Uterus (tissue), 4 donors: ENCODE measurements around the gene ARSI. TPM values are rescaled to one million over a fixed set of nuclear protein-coding genes. Genes with fewer than 3 reads are reported as not detected.

Experiments used
- DNase-seq, 2 donors: peaks; one replicate each; pipeline ENCODE4 v3.0.0-alpha.2; 2019 to 2020
- H3K27ac ChIP-seq, 2 donors: fragments of 200-600 bp; sonication (generic); 1 replicate in 1 of 2; 2 replicates in 1 of 2; pipeline ENCODE4 v1.5.1; 2016 to 2018
- H3K27me3 ChIP-seq, 2 donors: fragments of 200-600 bp; sonication (generic); one replicate each; pipeline ENCODE4 v1.5.1; 2018 to 2019; ENCODE audit warnings: control low read depth in 1 of 2
- H3K36me3 ChIP-seq, 2 donors: fragments of 200-600 bp; sonication (generic); one replicate each; pipeline ENCODE4 v1.5.1; 2019; ENCODE audit warnings: control low read depth in 1 of 2
- H3K4me1 ChIP-seq, 2 donors: fragments of 200-600 bp; sonication (generic); one replicate each; pipeline ENCODE4 v1.5.1; 2018 to 2019; ENCODE audit warnings: control low read depth in 1 of 2
- H3K4me3 ChIP-seq, 2 donors: fragments of 200-600 bp; sonication (generic); 1 replicate in 1 of 2; 2 replicates in 1 of 2; pipeline ENCODE4 v1.5.1; 2018 to 2019; ENCODE audit warnings: mild to moderate bottlenecking in 1 of 2
- H3K9me3 ChIP-seq, 2 donors: fragments of 200-600 bp; sonication (generic); one replicate each; pipeline ENCODE4 v1.5.1; 2019; ENCODE audit warnings: control low read depth in 1 of 2
- CTCF ChIP-seq, 4 experiments: fragments of 200-600 bp in 2 of 4; fragments of 450-650 bp in 2 of 4; sonication (generic) in 2 of 4; IDR thresholded peaks; one replicate each; pipeline ENCODE4 v1.5.1; 2016 to 2019; ENCODE audit warnings: antibody characterized with exemption in 4 of 4, mild to moderate bottlenecking in 2 of 4, moderate library complexity in 1 of 4
- POLR2A ChIP-seq, 2 donors: fragments of 450-650 bp; IDR thresholded peaks; one replicate each; pipeline ENCODE4 v1.6.1; 2016; ENCODE audit warnings: antibody characterized with exemption in 2 of 2, mild to moderate bottlenecking in 1 of 2, moderate library complexity in 1 of 2
- intact Hi-C: fragments of 100-400 bp; cut with DNase I; formaldehyde crosslinking; loops from one replicate; pipeline ENCODE4 v1.15.1; 2023; ENCODE audit warnings: low total_unique reads
- total RNA-seq, 4 donors: library from RNA; depleted of rRNA in 3 of 4; stranded (reverse); fragments of >200 nt in 3 of 4; gene quantifications; one replicate each; pipeline versions ENCODE4 v1.1.0 to v1.2.4, GENCODE V29; 2014 to 2023
- donor health status: DM: yes; HTN: yes; CAD: no.

The ARSI gene
- total RNA-seq, 4 donors from 2014 or later, result 4.3 to 15.1 (median 5.7) TPM

GRCh38 chr5:150246429-150246828, 56.3 kb downstream of the ARSI start:
- Histone ChIP-seq H3K27ac (no peak overlapping the region), H3K27me3 (no peaks in the 10 kb centered on the region), H3K9me3 (no peaks in the 10 kb centered on the region), H3K4me3 (no peak overlapping the region), H3K36me3 (no peaks in the 10 kb centered on the region), H3K4me1 (peaks cover 0 to 17% of the 10 kb centered on the region in 2 donors)
- intact Hi-C loops, result no loop called here
- DNase-seq, result no peak
- TF ChIP-seq POLR2A (IDR thresholded peaks at IDR 0.05), result no peak
- TF ChIP-seq CTCF (IDR thresholded peaks at IDR 0.05), result no peak

Other genes starting within 250 kb of the ARSI start
- 10 to 100 TPM in 3 of 4 donors, 1 to 10 TPM in 1; 1.0 to 42.9 (median 22.8) TPM for gene CSF1R, start 216.4 kb downstream of the ARSI start, total RNA-seq
- 100 to 1,000 TPM in 3 of 4 donors, 10 to 100 TPM in 1; 60.2 to 378 (median 235) TPM for gene PDGFRB, start 147.1 kb downstream of the ARSI start, total RNA-seq
- under 1 TPM; 0.29 to 0.77 (median 0.38) TPM for gene CDX1, start 136.1 kb downstream of the ARSI start, total RNA-seq
- not detected for gene SLC6A7, start 112.8 kb downstream of the ARSI start, total RNA-seq
- 10 to 100 TPM in 1 of 4 donors, 1 to 10 TPM in 2, under 1 TPM in 1; under 0.01 to 23.7 (median 4.3) TPM for gene CAMK2A, start 13.1 kb downstream of the ARSI start, total RNA-seq
- gene TCOF1, start 54.8 kb upstream of the ARSI start, total RNA-seq, result 10 to 100 TPM in 3 of 4 donors, 1 to 10 TPM in 1; 9.4 to 40.0 (median 20.1) TPM
- gene CD74, start 110.0 kb upstream of the ARSI start, total RNA-seq, result 1,000 to 10,000 TPM in 1 of 4 donors, 100 to 1,000 TPM in 3; 118 to 1,231 (median 675) TPM
- over 10,000 TPM in 1 of 4 donors, 1,000 to 10,000 TPM in 3; 2,445 to 12,361 (median 6,046) TPM for gene RPS14, start 146.8 kb upstream of the ARSI start, total RNA-seq
- 10 to 100 TPM; 10.9 to 86.0 (median 42.5) TPM for gene NDST1, start 205.2 kb upstream of the ARSI start, total RNA-seq